Fibroblast of skin of back (primary cell): ENCODE data around the gene PML. TPM values are rescaled to one million over a fixed set of nuclear protein-coding genes. Genes with fewer than 3 reads are reported as not detected.

Experiments
- DNase-seq: peaks from one replicate; pipeline ENCODE4 v3.0.0-alpha.2; 2013
- polyA plus RNA-seq, 2 experiments: library from polyadenylated mRNA; unstranded; fragments of 120-200 nt; gene quantifications; one replicate each; pipeline ENCODE4 v1.2.1, GENCODE V29; 2013; ENCODE audit not compliant: insufficient read length in 2 of 2

The PML gene, protein sequence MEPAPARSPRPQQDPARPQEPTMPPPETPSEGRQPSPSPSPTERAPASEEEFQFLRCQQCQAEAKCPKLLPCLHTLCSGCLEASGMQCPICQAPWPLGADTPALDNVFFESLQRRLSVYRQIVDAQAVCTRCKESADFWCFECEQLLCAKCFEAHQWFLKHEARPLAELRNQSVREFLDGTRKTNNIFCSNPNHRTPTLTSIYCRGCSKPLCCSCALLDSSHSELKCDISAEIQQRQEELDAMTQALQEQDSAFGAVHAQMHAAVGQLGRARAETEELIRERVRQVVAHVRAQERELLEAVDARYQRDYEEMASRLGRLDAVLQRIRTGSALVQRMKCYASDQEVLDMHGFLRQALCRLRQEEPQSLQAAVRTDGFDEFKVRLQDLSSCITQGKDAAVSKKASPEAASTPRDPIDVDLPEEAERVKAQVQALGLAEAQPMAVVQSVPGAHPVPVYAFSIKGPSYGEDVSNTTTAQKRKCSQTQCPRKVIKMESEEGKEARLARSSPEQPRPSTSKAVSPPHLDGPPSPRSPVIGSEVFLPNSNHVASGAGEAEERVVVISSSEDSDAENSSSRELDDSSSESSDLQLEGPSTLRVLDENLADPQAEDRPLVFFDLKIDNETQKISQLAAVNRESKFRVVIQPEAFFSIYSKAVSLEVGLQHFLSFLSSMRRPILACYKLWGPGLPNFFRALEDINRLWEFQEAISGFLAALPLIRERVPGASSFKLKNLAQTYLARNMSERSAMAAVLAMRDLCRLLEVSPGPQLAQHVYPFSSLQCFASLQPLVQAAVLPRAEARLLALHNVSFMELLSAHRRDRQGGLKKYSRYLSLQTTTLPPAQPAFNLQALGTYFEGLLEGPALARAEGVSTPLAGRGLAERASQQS
- 43.3 TPM for polyA plus RNA-seq (2013, experiment 1 of 2; ENCODE audit: insufficient read length)
- polyA plus RNA-seq (2013, experiment 2 of 2; ENCODE audit: insufficient read length): 46.0 TPM

DNA sequence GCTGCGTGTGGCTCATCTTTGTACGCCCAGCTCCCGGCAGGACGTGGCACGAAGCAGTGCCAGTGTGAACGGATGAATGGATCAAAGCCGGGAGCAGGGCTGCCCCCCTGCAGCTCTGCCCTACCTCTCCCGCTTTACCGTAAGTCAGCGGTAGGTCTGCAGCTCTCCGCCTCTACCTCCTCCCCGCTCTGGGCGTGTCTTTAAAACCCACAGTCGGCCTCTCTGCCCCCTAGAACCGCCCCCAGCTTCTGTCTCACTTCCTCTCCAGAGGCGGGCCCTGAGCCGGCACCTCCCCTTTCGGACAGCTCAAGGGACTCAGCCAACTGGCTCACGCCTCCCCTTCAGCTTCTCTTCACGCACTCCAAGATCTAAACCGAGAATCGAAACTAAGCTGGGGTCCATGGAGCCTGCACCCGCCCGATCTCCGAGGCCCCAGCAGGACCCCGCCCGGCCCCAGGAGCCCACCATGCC, at the start of gene PML:
PML (plus strand) TSS at position 304 of the 471 bp plus-strand sequence; CDS start at position 401, 97 bp downstream.
- peak; percentile 96 for DNase-seq

DNA sequence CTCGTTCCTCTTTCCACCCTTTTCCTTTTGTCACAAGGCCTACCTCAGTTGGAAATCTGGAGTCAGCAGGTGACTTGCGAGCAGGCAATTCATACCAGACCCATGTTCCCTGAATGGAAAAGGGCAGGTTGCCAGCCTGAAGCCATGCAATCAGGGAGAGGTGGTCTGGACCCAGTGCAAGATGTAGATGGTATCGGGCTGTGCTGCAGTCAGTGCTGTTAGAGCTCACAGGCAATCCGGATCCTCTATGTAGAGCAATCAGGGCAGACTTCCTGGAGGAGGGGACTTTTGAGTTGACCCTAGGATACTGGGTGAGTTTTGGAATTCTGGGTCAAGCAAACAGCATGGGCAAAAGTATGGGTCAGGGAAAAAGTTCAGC, 49.4 kb upstream of the PML start:
- no peak for DNase-seq

DNA sequence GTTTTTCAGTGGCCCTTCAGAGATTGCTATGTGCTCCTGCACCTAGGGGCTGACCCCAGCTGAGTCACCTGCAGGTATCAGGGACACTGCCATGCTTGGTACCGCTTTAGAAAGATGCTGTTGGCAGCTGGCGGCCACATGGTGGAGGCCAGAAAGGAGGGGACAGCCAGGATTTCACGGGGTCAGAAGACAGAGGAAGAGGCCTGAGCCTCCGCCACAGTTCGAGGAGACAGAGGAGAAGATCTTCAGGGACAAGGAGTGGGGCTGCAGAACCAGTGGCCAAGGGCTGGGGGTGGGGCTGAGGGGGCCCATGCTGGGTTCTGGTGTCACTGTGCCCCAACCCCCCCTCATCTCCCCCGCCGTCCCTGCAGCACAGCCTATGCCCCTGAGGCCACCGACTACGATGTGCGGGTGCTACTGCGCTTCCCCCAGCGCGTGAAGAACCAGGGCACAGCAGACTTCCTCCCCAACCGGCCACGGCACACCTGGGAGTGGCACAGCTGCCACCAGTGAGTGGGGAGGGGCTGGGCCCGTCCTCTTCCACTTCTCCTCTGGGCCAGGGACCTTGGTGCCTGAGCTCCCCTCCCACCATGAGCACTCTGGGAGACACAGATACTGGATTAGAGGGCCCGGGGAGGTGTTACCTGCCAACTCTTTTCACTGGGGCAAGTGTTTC, 48.3 kb upstream of the PML start:
- DNase-seq: no peak

DNA sequence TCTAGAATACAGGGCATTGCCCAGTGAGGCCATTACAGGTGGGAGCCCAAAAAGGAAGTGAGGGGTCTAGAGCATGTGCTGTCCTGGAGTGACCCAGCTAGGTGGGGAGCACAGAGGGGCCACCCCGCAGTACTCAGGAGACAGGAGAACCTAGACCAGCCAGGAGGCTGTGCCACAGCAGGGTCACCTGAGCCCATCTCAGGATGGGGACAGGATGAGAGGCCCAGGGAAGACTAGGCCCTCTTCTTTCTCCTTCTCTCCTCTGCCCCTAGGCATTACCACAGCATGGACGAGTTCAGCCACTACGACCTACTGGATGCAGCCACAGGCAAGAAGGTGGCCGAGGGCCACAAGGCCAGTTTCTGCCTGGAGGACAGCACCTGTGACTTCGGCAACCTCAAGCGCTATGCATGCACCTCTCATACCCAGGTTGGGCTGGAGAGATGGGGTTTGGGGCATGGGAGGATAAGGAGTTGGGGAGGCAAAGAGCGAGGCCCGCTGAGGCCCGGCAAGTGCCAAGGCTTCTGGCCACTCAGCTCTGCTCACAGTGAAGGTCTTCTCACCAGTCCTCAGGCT, 47.6 kb upstream of the PML start:
- DNase-seq: no peak

DNA sequence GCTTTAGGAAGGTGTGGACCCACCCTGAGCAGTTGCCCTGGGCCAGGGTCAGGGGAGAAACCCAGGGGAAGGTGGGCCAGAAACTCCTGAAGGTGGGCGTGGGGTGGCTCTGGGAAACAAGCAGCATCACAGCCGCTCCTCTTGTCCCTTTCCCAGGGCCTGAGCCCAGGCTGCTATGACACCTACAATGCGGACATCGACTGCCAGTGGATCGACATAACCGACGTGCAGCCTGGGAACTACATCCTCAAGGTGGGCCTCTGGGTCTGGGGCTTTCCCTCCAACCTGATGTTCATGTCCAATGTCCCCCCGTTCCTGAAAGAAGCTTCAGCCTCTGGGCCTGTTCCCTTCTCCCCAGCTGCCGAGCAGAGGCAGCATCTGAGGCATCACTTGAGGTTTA, 46.9 kb upstream of the PML start:
- no peak for DNase-seq

DNA sequence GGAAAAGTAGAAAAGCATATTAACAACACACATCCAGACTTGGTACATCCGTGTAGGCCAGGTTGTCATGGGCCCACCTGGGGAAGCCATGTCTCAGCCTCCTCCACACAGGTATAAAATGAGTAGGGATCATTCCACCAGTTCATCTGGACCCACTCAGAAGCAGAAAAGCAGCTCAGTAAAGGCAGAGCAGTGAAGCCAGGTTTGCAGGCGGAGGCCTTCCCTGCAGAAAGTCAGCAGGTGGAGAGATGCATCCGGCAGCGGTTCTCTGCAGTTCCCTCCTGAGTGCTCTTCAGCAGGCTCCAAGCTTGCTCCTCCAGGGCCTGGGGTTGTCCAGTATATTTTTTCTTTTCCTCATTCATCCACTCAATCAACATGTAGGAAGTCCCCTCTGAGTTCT, 46.1 kb upstream of the PML start:
- no peak for DNase-seq

DNA sequence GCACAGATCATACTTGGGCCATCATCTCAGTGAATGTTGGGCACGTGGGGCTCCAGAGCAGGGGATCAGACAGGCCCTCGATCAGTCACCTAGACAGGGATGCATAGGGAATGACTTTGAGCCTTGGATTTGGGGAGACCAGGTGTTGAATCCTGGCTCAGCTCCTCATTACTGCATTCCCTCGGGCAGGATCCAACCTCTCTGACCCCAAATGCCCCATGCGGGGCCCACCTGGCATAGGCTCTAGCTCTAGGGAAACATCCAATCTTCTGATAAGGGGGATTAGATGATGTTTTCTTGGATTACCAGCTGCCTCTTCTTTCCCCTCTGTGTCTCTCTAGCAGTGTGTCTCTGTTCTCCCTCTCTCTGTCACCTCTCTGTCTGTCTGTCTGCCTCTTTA, 45.5 kb upstream of the PML start:
- DNase-seq: no peak

DNA sequence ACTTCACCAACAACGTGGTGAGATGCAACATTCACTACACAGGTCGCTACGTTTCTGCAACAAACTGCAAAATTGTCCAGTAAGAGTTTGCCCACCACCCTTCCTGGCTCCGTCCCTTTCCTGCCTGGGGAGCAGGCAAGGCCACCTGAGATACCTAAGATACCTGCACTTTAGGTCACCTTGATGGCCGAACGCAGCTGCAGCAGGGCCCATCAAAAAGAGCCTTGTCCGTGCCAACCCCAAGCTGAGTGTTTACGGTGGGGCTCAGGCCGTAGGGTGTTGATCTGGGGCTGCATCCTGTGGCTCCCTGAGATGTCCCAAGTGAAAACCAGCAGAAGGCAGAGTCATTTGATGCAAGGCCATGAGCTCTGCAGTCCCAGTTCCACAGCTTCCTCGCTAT, 45.0 kb upstream of the PML start:
- DNase-seq: no peak

DNA sequence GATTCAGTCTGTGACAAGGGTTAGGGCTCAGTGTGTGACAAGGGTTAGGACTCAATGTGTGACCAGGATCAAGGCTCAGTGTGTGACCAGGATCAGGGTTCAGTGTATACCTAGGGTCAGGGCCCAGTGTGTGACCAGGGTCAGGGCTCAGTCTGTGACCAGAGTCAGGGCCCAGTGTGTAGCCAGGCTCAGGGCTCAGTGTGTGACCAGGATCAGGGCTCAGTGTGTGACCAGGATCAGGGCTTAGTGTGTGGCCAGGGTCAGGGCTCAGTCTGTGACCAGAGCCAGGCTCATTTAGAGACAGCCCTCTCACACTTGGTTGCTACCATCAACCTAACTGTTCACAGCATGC, 44.1 kb upstream of the PML start:
- no peak for DNase-seq

DNA sequence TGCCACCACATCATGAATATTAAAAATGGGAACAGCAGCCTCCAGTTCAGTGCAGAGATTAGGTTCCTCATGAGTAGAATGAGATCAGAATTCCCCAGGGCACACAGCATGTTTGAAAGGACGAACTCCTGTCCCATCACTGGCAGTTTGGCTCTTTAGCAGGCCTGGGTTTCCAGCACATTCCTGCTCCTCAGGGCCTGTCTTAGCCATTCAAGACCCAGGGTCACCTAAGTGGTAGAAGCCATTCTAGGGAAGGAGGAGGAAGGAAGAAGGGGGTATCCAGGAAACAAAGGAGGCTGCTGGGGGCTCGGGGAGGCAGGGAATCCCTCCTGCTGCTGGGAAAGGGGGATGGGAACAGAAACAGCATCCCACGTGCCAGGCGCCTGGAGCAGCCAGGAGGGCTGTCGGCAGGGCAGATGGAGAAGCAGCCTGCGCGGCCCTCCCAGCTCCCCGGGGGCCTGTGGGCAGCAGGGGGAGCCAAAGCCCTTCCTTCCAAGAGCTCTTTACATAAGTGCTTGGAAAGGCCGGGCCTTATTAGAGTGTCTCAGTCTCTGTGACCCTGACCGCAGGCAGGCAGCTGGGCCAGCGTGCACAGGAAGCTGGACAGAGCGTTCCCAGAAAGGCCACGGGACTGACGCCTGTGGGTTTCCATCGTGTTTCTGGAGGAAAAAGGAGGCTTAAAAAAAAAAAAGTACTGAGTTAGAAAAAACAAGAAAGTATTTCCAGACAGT, 43.5 kb upstream of the PML start:
- peak; percentile 96 for DNase-seq

DNA sequence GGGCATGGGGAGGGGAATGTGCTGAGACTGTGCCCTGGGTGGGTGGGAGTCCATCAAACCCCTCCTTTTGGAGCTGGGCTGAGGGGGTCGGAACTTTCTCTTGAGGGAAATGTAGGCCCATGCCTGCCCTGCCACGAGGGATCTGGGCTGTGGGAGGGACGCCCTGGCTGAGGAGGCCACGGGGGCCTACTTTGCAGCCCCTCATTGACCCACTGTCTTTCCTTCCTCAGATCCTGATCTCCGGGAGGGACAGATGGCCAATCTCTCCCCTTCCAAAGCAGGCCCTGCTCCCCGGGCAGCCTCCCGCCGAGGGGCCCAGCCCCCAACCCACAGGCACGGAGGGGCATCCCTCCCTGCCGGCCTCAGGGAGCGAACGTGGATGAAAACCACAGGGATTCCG, 42.9 kb upstream of the PML start:
- no peak for DNase-seq

DNA sequence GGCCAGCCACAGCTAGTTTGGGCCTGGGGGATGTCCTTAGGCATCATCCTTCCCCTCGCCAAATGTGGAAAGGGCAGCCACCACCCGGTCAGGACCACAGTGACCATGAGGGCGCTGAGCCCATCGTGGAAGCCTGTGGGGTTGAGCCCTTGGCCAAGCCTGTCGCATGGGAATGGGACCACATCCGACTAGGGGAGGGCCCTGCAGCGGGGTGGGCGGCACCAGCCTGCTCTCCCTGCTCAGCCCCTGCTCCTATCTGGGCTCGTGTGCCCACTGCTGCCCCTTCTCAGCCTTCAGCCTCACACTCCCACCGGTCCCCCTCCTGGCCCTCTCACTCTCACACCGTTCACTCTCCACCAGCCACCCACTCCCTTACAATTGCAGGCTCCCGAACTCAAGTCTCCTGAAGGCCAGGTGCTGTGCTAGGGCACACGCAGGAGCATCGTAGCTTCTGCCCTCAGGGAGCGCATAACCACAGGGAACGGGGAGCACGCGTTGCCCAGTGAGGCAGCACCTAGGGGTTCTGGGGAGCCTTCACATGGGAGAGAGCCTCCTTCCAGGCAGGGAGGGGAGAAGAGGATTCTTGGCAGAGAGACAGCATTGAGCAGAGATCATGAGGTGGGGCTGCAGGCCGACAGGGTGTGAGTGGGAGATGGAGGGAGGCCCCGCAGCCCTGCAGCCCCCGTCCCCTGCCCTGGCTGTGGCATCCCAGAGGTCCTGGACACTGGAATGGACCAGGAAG, 42.2 kb upstream of the PML start:
- no peak for DNase-seq

DNA sequence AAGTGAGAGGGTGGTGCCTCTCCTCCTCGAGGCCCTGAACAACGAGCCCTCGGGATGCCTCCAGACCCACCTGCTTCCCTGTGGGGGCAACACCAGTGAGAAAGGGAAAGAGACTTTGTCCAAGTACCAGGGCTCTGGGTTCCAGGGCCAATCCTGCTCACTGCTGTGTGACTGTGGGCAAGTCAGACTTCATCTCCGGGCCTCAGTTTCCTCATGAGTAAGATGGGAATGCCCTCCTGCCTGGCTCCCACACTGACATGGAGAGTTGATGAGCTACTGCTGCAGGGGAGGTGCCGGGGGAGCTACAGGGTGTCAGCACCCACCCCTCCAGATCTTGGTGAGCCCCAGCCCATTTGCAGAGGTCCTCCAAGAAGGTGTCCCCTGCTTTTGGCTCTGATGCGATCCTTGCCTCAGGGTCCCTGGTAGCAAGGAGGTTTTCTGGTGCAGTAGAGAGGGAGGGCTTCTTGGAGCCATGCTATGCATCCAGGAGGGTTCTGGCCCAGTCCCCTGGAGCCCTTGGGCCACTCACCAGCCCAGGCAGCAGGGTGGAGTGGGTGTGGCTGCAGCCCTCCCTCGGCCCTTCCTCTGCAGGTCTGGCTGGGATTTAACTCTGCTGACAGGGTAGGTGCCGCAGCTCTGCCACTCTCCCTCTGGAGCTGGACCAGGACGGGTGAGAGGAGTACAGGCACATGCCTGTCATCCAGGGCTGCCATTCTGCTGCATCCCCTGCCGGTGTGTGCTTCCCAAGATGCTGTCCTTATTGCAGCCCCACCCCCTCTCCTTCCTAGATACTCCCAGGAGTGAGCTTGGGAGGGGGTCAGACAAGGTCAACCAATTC, 41.4 kb upstream of the PML start:
- DNase-seq: no peak

DNA sequence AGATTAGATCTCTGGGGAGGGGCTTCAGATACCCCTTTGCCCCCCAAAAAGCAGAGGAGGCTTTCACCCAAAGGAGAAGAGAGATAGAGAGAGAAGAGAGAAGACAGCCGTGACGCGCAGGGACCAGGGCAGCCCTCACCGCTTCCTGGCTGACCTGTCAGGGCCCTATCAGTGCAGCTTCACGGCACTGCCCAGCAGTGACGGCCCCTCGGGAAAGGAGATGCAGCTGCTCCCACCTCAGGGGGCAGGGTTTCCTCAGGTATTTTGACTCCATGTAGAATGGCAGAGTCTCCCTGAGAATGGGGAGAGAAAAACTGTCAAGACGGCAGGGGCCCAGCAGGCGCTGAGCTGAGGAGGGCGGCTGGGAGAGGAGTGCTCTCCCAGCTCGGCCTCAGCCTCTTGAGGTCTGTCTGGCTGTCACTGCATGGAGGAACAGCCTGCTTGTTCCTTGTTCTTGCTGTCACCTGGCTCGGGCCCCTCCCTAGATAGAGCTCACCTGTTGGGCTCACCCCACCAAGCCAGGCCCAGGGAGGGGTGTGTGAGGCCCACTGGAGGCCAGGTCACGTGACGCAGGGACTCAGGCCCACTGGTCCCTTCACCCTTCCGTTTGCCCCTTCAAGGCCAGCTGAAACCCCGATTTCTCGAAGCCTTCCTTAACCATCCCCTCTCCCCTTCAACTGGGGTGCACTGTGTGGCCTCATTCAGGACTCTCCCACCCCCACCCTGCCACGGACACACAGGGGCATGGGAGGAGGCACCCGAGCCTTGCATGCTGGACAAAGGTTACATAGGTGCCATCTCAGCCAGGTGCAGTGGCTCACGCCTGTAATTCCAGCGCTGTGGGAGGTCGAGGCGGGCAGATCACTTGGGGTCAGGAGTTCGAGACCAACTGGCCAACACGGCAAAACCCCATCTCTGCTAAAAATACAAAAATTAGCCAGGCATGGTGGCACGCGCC, 40.0 kb upstream of the PML start:
- no peak for DNase-seq

DNA sequence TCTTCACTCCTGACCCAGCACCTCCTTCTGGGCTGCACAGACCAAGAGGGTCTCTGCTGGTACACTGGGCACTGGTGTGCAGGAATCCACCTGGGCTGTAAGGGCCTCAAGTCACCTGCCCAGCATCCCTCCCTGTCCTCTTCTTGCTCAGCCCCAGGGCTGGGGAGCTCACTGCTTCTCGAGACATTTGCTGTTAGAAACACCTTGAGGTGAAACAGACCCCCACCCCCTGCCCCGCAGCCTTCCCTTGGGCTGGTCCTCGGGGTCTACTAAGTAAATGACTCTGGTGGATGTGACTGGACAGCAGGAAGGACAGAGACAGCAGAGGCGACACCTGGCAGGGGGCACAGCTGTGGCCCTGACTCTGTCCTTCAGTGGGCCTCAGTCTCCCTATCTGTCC, 39.2 kb upstream of the PML start:
- no peak for DNase-seq

DNA sequence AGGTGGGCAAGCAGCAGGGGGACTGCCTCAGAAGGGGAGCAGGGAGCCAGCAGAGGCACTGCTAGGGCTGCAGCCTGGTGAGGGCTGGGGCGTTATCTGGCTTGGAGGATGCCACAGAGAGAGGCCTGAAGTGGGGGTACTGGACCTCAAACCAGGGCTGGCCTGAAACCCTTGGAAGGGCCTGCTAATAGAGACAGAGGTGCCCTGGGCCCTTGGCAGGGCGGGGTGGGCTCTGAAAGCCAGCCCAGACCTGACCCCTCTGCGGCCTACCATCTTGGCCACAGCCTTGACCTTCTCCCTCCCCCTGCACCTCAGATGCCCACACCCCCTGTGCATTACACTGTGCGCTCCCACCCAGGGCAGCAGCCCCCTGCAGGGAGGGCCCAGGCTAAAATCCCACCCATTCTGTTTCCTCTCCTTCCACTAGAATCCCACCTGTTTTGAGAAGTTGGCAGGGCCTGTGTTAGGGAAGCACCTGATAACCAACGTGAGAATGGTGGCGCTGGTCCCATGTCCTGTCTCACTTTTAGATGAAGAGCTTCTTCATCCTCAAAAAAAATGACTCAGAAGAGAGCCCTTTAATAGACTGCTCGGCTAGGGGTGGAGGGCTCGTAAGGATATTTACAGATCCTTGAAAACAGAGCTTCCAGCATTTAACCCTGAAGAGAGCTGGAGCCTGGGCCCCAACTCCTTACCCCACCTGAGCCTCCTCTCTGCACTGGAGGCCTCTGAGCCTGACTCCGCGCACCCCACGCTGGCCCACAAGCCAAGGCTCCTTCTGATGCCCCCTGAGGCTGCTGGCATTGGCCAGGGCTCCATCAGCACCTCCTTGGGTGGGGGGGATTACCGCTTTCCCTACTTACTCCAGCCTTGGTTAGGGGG, 38.4 kb upstream of the PML start:
- no peak for DNase-seq

DNA sequence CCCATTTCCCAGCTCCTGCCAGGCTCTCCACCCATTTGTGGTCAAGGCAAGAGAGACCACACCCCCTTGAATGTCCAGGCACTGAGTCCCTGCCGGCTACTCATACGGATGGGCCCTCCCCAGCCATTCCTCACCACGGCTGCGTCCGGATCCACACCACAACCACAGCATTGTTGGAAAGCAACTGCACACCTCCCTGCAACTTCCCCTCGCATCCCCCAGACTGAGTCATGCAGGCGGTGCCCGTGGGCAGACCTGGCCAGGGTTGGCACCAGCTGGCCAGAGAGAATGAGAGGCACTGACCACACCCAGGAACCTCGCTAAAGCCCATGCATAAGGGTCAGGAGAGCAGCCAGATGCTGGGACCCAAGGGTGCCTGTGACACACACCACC, 37.8 kb upstream of the PML start:
- DNase-seq: peak; percentile 93

DNA sequence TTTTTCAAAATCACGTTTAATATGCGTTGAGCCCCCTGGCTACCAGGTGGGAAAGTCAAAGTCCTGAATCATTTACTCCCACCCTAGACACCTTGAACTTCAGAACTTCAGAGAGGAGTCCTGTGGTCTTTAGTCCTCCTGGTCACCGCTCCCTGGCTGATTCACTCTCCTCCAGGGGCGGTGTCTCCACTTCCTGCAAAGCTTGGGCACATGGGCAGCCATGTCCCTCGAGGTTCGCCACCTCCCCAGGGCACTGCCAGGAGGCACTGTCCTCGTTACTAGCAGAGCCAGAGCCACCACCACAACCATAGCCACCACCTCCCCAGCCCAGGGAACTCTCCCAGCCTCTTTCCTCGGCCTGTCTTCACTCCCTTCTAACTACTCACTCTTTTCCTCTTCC, 37.2 kb upstream of the PML start:
- DNase-seq: no peak
